Osteocyte (in vitro differentiated cells): ENCODE measurements around the gene LRG1. TPM values are rescaled to one million over a fixed set of nuclear protein-coding genes. Genes with fewer than 3 reads are reported as not detected.
"Not testable (repeated sequence)": the region's sequence is repeated elsewhere in the genome, so short reads cannot be mapped to it uniquely, and the experiment has no call there.

ENCODE experiments used
- DNase-seq: peaks from one replicate; pipeline ENCODE4 v3.0.0; 2021; ENCODE audit warnings: mixed read lengths; ENCODE audit not compliant: unreplicated experiment; ENCODE audit errors: extremely low spot score
- H3K27ac Mint-ChIP-seq: one replicate; pipeline ENCODE4 v1.8.0; 2021; ENCODE audit warnings: mild to moderate bottlenecking, mixed read lengths; ENCODE audit not compliant: unreplicated experiment
- H3K27me3 Mint-ChIP-seq: one replicate; pipeline ENCODE4 v1.8.0; 2021; ENCODE audit warnings: mixed read lengths; ENCODE audit not compliant: unreplicated experiment
- H3K36me3 Mint-ChIP-seq: one replicate; pipeline ENCODE4 v1.8.0; 2021; ENCODE audit warnings: mixed read lengths; ENCODE audit not compliant: unreplicated experiment
- H3K4me1 Mint-ChIP-seq: one replicate; pipeline ENCODE4 v1.8.0; 2021; ENCODE audit warnings: mixed read lengths; ENCODE audit not compliant: unreplicated experiment
- H3K4me3 Mint-ChIP-seq: one replicate; pipeline ENCODE4 v1.8.0; 2021; ENCODE audit warnings: mild to moderate bottlenecking, moderate library complexity, mixed read lengths; ENCODE audit not compliant: unreplicated experiment
- H3K9me3 Mint-ChIP-seq: one replicate; pipeline ENCODE4 v1.8.0; 2021; ENCODE audit warnings: mixed read lengths; ENCODE audit not compliant: unreplicated experiment
- total RNA-seq: library from RNA; stranded (reverse); gene quantifications from 2 replicates; pipeline ENCODE4 v1.2.1, GENCODE V29; 2021
- TF ChIP-seq, protein P1 (sequence below): fragments of 200-600 bp; sonication (generic); IDR thresholded peaks from 2 replicates; pipeline ENCODE4 v1.5.0; 2021; ENCODE audit warnings: antibody characterized with exemption, mild to moderate bottlenecking, moderate library complexity

The LRG1 gene
- total RNA-seq, 1 donor from 2014 or later: not detected

DNA sequence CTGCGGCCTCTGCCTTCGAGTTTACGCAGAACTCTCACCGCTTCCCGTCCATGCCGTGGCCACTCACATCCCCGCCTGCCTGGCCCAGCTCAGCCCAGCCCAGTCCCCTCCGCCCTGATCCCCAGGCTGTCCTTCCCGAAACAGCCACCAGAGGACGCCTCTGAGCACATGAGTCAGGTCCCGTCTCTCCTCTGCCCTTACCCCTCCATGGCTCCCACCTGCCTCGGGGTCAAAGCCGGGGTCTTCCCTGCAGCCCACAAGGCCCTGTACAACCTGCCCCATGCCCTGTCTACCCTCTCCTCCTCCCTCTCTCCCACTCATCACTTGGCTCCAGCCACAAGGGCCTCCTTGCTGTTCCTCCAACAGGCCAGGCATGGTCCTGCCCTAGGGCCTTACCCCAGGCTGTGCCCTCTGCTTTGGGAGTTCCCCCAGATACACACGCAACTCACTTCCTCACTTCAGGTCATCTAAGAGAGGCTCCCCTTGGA is 27.8 kb upstream of the LRG1 start:
- Mint-ChIP-seq H3K27ac (no peak overlapping the region), H3K4me1 (peaks cover 9% of the 10 kb centered on the region), H3K4me3 (no peak overlapping the region), H3K9me3 (no peaks in the 10 kb centered on the region), H3K36me3 (peaks cover 3% of the 10 kb centered on the region), H3K27me3 (no peaks in the 10 kb centered on the region)
- TF ChIP-seq, protein P1, sequence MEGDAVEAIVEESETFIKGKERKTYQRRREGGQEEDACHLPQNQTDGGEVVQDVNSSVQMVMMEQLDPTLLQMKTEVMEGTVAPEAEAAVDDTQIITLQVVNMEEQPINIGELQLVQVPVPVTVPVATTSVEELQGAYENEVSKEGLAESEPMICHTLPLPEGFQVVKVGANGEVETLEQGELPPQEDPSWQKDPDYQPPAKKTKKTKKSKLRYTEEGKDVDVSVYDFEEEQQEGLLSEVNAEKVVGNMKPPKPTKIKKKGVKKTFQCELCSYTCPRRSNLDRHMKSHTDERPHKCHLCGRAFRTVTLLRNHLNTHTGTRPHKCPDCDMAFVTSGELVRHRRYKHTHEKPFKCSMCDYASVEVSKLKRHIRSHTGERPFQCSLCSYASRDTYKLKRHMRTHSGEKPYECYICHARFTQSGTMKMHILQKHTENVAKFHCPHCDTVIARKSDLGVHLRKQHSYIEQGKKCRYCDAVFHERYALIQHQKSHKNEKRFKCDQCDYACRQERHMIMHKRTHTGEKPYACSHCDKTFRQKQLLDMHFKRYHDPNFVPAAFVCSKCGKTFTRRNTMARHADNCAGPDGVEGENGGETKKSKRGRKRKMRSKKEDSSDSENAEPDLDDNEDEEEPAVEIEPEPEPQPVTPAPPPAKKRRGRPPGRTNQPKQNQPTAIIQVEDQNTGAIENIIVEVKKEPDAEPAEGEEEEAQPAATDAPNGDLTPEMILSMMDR: peak; percentile 71
- peak; percentile 90 for DNase-seq

DNA sequence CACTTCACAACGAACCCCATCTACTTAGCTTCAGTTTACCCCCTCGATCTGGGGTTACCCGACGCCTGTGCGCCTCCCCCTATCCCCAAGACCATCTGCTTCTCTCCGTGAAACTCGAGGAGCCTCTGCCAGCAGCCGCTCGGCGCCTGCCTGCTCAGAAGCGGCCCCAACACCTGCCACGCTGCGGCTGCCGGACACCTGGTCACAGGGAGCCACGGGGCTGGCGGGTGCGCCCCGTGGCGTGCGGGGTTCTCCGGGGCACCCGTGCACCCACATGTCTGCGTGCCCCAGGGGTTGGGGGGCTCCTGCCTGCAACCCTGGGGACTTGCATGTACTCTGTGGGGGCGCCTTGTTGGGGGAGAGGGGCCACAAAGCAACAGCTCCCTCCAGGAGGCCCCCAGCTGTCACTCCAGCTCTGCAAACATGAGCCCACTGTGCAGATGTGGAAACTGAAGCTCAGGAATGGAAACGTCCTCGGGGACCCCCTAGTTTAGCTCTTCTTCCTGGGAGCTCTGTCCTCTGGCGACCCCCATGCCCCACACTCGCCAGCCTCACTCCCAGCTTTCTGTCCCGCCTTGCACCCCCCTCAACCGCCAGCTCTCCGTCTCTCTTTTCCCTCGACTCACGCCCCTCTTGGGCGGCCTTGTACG is 26.7 kb upstream of the LRG1 start:
- Mint-ChIP-seq H3K36me3 (peaks cover 3% of the 10 kb centered on the region), H3K27ac (no peak overlapping the region)

DNA sequence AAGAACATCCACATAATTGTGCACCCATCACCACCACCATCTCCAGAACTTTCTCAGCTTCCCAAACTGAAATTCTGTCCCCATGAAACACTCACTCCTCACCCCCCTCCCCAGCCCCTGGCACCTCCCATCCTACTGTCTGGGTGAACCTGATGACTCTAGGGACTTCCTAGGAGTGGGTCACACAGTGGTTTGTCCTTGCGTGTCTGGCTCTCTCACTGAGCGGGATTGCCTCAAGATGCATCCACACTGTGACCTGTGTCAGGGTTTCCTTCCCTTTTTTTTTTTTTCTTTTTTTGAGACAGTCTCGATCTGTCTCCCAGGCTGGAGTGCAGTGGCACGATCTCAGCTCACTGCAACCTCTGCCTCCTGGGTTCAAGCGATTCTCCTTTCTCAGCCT is 23.7 kb upstream of the LRG1 start:
- not testable (repeated sequence) for DNase-seq, H3K4me3 Mint-ChIP-seq, H3K36me3 Mint-ChIP-seq, H3K27me3 Mint-ChIP-seq, H3K9me3 Mint-ChIP-seq, H3K27ac Mint-ChIP-seq, H3K4me1 Mint-ChIP-seq

More for the DNA sequence above, 26.7 kb upstream of the LRG1 start:
- DNase-seq: no peak
- peaks cover 9% of the 10 kb centered on the region for H3K4me1 Mint-ChIP-seq
- no peaks in the 10 kb centered on the region for H3K27me3 Mint-ChIP-seq
- TF ChIP-seq, protein P1: no peak
- H3K4me3 Mint-ChIP-seq: no peak overlapping the region
- H3K9me3 Mint-ChIP-seq: no peaks in the 10 kb centered on the region

DNA sequence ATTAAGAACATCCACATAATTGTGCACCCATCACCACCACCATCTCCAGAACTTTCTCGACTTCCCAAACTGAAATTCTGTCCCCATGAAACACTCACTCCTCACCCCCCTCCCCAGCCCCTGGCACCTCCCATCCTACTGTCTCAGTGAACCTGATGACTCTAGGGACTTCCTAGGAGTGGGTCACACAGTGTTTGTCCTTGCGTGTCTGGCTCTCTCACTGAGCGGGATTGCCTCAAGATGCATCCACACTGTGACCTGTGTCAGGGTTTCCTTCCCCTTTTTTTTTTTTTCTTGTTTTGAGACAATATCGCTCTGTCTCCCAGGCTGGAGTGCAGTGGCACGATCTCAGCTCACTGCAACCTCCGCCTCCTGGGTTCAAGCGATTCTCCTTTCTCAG is 22.2 kb upstream of the LRG1 start:
- H3K36me3 Mint-ChIP-seq, DNase-seq, H3K9me3 Mint-ChIP-seq, H3K27me3 Mint-ChIP-seq, H3K4me1 Mint-ChIP-seq, H3K4me3 Mint-ChIP-seq, H3K27ac Mint-ChIP-seq: not testable (repeated sequence)

DNA sequence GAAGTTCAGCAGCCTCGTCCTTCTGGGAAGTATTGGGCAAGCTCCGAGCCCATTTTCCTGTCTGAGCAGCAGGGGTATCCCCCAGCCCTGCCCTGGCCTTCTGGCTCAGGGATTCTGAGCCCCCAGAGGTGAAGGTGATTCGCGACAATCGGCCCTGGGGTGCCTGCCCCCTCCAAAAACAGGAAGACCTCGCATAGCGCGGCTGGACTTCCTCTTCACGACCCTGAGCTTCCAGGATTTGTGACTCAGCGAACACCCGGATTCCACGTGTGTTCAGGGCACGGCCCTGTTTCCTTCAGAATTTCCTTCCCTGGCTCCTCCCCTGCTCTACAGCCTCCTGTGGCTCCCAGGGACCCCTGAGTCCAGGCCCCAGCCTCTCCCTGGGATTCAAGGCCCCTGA is 19.7 kb upstream of the LRG1 start, which contains the start of gene SEMA6B:
TSS of gene SEMA6B (minus strand) at position 116 of the 400 bp plus-strand sequence. CDS start 1,227 bp downstream, outside the sequence.
- H3K27ac Mint-ChIP-seq: no peak within 1 kb of the TSS
- H3K4me3 Mint-ChIP-seq: no peak within 1 kb of the TSS
- H3K9me3 Mint-ChIP-seq: no peaks in the 10 kb centered on the region

More for the DNA sequence above, 19.7 kb upstream of the LRG1 start, which contains the start of gene SEMA6B:
- Mint-ChIP-seq H3K27me3 (no peaks in the 10 kb centered on the region), H3K4me1 (peaks cover 2% of the 10 kb centered on the region), H3K36me3 (no peaks in the 10 kb centered on the region)
- no peak for DNase-seq
- TF ChIP-seq, protein P1: no peak
